Stimulated activated CD4-positive, alpha-beta T cell treated with anti-CD3 and anti-CD28 coated beads, Interleukin-15, amount 100 ng/mL, for 24 hours (primary cell): ENCODE measurements around the gene DMRTB1.

Source experiments
- DNase-seq: peaks from one replicate; pipeline ENCODE4 v3.0.0-alpha.2; 2020

DMRTB1 gene

DNA sequence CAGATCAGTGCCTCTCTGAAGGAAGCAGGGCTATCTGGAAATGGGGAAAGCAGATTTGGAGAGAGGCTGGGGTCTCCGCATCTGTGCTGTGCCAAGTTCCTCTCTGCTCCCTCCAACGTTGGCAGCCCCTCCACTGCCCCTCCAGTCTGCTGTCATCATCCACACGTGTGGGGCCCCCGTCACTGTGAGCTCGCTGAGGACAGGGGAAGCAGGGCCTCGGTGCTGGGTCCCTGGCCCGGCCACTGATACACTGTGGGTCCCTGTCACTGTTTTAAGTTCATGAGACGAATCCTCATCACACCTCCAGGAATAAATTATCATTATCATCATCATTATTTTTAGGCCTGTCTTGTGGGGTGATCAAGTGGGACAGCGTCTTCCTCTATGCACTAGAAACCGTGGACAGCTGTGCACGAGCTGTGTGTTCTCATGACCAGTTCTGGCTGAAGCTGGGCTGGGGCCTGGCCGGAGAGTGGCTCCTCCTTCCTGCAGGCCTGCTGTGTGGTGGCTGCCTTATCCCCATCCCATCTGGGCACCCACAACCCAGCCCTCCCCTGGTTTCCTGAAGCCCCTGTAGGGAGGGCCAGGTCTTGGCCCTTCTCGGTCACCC, 52.2 kb downstream of the DMRTB1 start:
- no peak for DNase-seq

- DNase-seq = no peak
Observed at GRCh38 chr1:53511933-53512806, 53.0 kb downstream of the DMRTB1 start.

DNA sequence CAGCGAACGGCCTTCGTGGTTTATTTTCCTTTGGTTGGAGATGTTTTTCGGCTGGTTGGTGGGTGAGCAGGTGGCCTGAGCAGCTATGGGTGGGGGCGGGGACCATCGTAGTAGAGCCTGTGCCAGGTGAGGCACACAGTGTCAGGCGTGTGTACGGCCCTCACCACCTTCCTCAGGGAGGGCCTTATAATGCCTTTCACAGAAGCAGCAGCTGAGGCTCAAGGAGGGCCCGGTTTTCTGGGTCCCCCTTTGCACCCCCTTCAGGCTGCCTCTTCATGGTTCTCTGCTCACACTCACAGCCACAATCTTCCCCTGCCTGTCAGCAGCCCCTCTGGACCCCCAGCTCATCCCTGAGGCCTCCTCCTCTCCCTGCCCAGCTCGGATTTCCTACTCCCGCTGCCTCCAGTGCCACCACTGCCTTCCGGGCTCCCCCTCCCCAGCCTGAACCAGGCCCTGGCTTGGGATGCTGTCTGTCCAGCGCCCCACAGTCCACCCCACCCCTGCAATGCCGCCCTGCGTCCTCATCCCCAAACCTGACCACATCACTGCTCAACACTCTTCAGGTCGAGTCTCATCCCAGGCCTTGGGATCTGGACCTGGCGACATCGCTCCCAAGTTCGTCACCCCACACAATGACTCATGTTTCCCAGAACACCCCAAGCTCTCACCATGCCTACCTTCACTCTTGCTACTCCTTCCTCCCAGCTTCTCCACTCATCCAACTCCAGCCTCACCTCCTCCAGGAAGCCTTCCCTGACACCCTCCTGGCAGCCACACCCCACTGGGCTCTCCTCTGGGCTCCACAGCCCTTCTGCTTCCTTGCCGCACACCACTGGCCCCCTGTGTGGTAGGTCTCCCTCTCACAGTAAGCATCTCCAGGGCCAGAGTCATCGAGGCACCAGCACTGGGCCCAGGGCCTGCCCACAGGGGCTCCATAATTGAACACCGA, 53.9 kb downstream of the DMRTB1 start:
- no peak for DNase-seq

DNA sequence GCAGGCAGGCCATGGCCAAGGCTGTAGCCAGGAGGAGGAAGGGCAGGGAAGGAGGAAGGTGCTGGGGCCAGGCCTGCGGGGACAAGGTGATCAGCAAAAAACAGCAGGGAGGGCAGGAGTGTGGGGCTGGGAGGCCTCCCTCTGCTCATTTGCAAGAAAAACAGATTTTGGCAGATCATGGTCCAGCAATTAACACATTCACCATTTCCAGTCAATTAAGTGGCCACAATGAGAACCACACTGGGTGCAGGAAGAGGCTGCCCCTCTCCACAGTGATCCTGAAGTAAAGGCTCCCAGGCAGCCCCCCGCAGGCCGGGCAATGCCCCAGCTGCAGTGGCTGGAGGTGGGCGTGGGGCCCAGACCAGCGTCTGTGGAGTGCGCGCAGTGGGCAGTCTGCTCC, 54.6 kb downstream of the DMRTB1 start:
- DNase-seq = no peak

- no peak for DNase-seq
Observed at GRCh38 chr1:53514436-53514835, 55.2 kb downstream of the DMRTB1 start.

DNA sequence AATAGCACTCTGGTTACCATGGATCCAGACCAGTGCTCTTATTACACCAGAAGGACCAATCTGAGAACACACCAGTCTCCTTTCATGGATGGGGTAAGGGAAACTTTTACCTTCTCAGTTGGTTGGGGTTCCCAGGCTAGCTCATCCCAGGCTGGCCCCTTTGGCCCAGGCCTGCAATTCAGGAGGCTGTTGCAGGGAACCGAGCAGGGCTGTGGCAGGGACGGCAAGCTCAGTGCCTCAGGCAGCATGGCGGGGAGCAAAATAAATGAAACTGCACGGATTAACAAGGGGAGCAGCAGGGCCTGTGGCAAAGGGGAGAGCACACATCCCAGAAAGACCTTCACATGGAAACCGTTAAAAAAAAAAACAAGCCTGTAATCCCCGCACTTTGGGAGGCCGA, 57.0 kb downstream of the DMRTB1 start:
- no peak for DNase-seq
